Esophagus muscularis mucosa (tissue), 4 donors: ENCODE data around the gene AHCYL2. TPM values are rescaled to one million over a fixed set of nuclear protein-coding genes. Genes with fewer than 3 reads are reported as not detected.

Experiments used
- DNase-seq: peaks from one replicate; pipeline ENCODE4 v3.0.0-alpha.2; 2017; ENCODE audit errors: extremely low spot score
- H3K27ac ChIP-seq, 4 donors: fragments of 200-600 bp; sonication (generic); replicated peaks in 1 of 4; 1 replicate in 3 of 4; 2 replicates in 1 of 4; pipeline ENCODE4 v1.5.1; 2016 to 2019; ENCODE audit warnings: mild to moderate bottlenecking in 1 of 4
- H3K27me3 ChIP-seq, 4 donors: fragments of 200-600 bp; sonication (generic); one replicate each; pipeline versions ENCODE4 v1.5.1 to v1.6.0; 2016 to 2019
- H3K36me3 ChIP-seq, 4 donors: fragments of 200-600 bp; sonication (generic); one replicate each; pipeline ENCODE4 v1.5.1; 2016 to 2019
- H3K4me1 ChIP-seq, 4 donors: fragments of 200-600 bp; sonication (generic); one replicate each; pipeline ENCODE4 v1.5.1; 2016 to 2019
- H3K4me3 ChIP-seq, 4 donors: fragments of 200-600 bp; sonication (generic); 1 replicate in 2 of 4; 2 replicates in 2 of 4; pipeline ENCODE4 v1.5.1; 2016 to 2019; ENCODE audit warnings: mild to moderate bottlenecking in 4 of 4, moderate library complexity in 1 of 4
- H3K9me3 ChIP-seq, 4 donors: fragments of 200-600 bp; sonication (generic); 1 replicate in 3 of 4; 2 replicates in 1 of 4; pipeline ENCODE4 v1.5.1; 2016 to 2019
- CTCF ChIP-seq, 3 experiments: fragments of 200-600 bp in 2 of 3; fragments of 450-650 bp in 1 of 3; sonication (generic) in 2 of 3; IDR thresholded peaks; one replicate each; pipeline ENCODE4 v1.5.1; 2017 to 2019; ENCODE audit warnings: antibody characterized with exemption in 3 of 3, mild to moderate bottlenecking in 2 of 3, moderate library complexity in 1 of 3
- EP300 ChIP-seq: sonication (generic); formaldehyde crosslinking; IDR thresholded peaks from one replicate; pipeline ENCODE4 v1.6.1; 2017; ENCODE audit warnings: antibody characterized with exemption
- POLR2A ChIP-seq: fragments of 450-650 bp; IDR thresholded peaks from one replicate; pipeline ENCODE4 v1.6.1; 2017; ENCODE audit warnings: antibody characterized with exemption, moderate library complexity, mild to moderate bottlenecking, low read depth
- POLR2AphosphoS5 ChIP-seq, 2 donors: sonication (generic); formaldehyde crosslinking; IDR thresholded peaks; one replicate each; pipeline ENCODE4 v1.6.1; 2017; ENCODE audit warnings: antibody characterized with exemption in 2 of 2
- WGBS: methylation state at CpG from one replicate; pipeline ENCODE4 v1.1.5; 2018; 5-methylcytosine and 5-hydroxymethylcytosine counted together
- intact Hi-C: fragments of 100-400 bp; cut with DNase I; formaldehyde crosslinking; loops from one replicate; pipeline ENCODE4 v1.15.1; 2023
- total RNA-seq, 4 donors: library from RNA; depleted of rRNA; stranded (reverse); fragments of >200 nt; gene quantifications; one replicate each; pipeline versions ENCODE4 v1.1.0 to v1.2.1, GENCODE V29; 2016

Gene AHCYL2
- total RNA-seq, 4 donors from 2014 or later = 9.7 to 14.2 (median 11.9) TPM

- 82% methylated on average over 3 of the region's 3 CpGs for WGBS
- Histone ChIP-seq H3K27me3 (no peaks in the 10 kb centered on the region), H3K36me3 (peaks cover 0 to 2% (median 0%) of the 10 kb centered on the region in 4 donors), H3K4me1 (peaks cover 10 to 29% (median 21%) of the 10 kb centered on the region in 4 donors), H3K9me3 (no peaks in the 10 kb centered on the region), H3K27ac (no peak overlapping the region), H3K4me3 (no peak overlapping the region)
- DNase-seq = no peak
- TF ChIP-seq EP300 = no peak
- TF ChIP-seq POLR2AphosphoS5 (IDR thresholded peaks at IDR 0.05) = no peak
- TF ChIP-seq POLR2A = no peak
- TF ChIP-seq CTCF (IDR thresholded peaks at IDR 0.05) = no peak
- intact Hi-C loops = no loop called here
Measured at GRCh38 chr7:129191272-129191671, 33.6 kb upstream of the AHCYL2 start.

GRCh38 chr7:129193892-129194291 is 30.9 kb upstream of the AHCYL2 start:
- H3K27ac ChIP-seq = no peak overlapping the region
- no peak for DNase-seq
- H3K4me3 ChIP-seq = no peak overlapping the region
- no peaks in the 10 kb centered on the region for H3K9me3 ChIP-seq
- peaks cover 0 to 2% (median 0%) of the 10 kb centered on the region in 4 donors for H3K36me3 ChIP-seq
- intact Hi-C loops = no loop called here
- peaks cover 10 to 19% (median 17%) of the 10 kb centered on the region in 4 donors for H3K4me1 ChIP-seq
- 100% methylated on average over 3 of the region's 3 CpGs for WGBS
- H3K27me3 ChIP-seq = no peaks in the 10 kb centered on the region
- TF ChIP-seq EP300 (no peak), CTCF (IDR thresholded peaks at IDR 0.05) (no peak), POLR2AphosphoS5 (IDR thresholded peaks at IDR 0.05) (no peak), POLR2A (no peak)

GRCh38 chr7:129197771-129198170 is 27.1 kb upstream of the AHCYL2 start:
- peaks cover 0 to 2% (median 0%) of the 10 kb centered on the region in 4 donors for H3K36me3 ChIP-seq
- no peaks in the 10 kb centered on the region for H3K4me1 ChIP-seq
- TF ChIP-seq EP300 (no peak), CTCF (IDR thresholded peaks at IDR 0.05) (no peak), POLR2A (no peak), POLR2AphosphoS5 (IDR thresholded peaks at IDR 0.05) (no peak)
- no peak for DNase-seq
- no peak overlapping the region for H3K4me3 ChIP-seq
- intact Hi-C loops = no loop called here
- no peak overlapping the region for H3K27ac ChIP-seq
- 87% methylated on average over 4 of the region's 4 CpGs for WGBS
- H3K27me3 ChIP-seq = no peaks in the 10 kb centered on the region
- no peaks in the 10 kb centered on the region for H3K9me3 ChIP-seq

GRCh38 chr7:129199406-129199805 is 25.4 kb upstream of the AHCYL2 start:
- DNase-seq = no peak
- intact Hi-C loops = no loop called here
- no peaks in the 10 kb centered on the region for H3K36me3 ChIP-seq
- no peaks in the 10 kb centered on the region for H3K4me1 ChIP-seq
- no peak for TF ChIP-seq POLR2A
- TF ChIP-seq CTCF (IDR thresholded peaks at IDR 0.05) = no peak
- no peak for TF ChIP-seq POLR2AphosphoS5 (IDR thresholded peaks at IDR 0.05)
- no peak for TF ChIP-seq EP300
- no peaks in the 10 kb centered on the region for H3K27me3 ChIP-seq
- H3K27ac ChIP-seq = no peak overlapping the region
- no peaks in the 10 kb centered on the region for H3K9me3 ChIP-seq
- H3K4me3 ChIP-seq = no peak overlapping the region
- WGBS = 97% methylated on average over 4 of the region's 4 CpGs
